HG03196 (cell line): ENCODE data around the gene KCNK15.

Experiments used
- ATAC-seq: cut with Tn5 transposase; IDR thresholded peaks from one replicate; pipeline ENCODE4 v1.9.1; 2021; ENCODE audit not compliant: unreplicated experiment

KCNK15 gene

DNA sequence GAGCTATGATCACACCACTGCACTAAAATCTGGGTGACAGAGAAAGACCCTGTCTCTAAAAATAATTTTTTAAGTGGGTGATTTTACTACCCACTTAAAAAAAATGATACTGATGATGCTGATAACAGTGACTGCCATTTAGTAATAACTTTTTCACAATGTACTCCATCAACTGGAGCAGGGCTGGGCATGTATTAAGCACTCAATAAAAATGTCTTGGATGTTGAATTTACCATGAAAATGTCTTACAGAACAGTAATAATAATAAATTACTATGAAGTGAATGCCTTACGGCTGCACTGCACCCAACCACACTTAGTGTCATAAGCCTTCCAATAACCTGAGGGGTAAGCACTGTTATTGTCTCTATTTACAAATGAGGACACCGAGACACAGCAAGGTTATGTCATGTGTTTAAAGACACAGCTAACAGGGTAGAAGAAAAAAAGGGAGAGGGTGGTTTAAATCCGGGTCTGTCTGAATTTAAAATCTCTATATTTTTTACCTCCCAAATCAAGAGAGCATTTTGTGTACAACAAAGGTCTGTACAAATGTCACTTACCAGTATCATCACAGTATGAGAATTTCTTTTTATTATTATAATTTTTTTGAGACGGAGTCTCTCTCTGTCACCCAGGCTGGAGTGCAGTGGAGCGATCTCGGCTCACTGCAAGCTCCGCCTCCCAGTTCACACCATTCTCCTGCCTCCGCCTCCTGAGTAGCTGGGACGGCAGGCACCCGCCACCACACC is 43.2 kb downstream of the KCNK15 start:
- ATAC-seq, result no peak

DNA sequence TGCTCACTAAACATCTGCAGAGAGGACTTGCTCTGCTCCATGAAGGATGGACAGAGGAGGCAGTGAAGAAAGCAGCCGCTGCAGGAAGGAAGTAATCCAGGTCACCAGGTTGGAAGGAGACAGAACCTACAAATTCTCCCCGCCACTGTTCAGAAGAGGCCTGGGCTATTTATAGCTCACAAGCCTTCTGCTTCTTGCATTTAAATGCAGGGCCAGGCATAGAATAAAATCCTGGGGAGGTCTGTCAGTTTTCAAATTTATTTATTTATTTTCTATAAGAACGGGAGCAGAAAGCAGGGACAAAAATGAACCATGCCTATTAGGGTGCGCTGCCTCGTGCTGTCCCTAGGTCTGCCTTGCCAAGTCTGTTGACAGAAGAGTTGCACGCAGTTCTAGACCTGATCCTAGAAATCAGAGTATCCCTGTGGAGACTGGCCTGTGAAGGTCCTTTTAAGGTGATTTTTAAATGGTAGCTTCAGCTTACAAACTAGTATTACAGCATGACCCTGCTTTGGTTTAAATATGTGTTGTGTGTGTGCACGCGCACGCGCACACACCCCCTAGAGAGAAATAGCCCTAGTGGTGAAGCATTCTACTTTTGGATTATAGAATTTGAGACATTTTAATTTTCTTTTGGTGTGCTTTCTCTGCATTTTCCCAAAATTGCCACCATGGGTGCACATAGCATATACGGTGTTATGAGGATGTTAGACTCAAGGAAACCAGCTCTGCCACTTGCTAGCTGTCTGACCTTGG is 45.2 kb downstream of the KCNK15 start:
- ATAC-seq, result no peak

DNA sequence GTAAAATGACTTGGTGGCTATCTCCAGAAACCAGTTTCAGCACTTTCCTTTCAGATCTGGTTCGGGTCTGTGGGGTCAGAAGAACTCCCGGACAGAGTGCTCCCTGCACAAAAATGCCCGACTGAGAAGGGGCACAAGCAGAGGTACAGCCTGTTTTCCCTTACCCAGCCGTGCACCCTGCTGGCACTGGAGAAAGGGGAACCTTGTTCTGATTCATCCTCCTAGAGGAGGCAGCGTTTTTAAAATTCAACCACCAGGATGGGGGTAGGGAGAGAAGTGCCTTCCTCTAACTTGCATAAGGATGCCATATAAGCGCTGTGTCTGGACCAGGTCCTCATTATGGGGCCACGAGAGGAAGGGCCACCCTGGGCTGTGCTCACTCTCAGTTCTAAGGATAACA is 47.1 kb downstream of the KCNK15 start:
- no peak for ATAC-seq

DNA sequence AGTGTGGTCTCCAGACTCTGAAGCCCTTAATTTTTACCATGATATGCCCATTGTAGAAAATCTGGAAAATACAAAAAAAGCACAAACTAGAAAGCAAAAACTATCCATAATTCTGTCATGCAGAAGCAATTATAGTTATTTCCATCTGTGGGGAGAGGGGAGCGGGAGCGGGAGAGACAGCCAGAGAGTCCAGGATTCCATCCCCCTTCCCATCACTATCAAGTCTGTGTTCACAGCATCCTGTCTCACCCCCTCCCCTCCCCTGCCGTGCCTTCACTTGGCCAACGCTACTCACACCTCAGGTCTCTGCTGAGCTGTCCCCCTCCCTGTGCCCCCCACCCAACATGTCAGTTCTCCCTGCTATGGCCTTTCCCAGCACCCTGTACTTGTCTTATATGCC is 50.2 kb downstream of the KCNK15 start:
- no peak for ATAC-seq

DNA sequence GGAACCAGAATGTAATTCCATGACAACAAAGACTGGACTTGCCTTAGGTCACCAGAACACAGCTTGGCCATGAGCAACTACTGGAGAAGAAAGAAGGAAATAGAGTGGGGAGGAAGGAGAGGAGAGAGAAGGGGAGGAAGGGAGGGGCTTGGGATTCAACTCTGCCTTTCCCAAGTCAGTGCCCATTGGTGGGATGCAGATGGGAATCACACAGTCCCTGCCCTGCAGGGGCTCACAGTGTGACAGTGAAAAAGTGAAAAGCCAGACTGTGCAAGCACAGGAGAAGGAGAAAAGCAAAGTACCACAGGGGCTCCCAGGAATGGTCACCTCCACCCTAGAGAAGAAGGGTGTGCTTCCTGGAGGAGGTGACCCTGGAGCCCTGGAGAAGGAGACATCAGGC is 50.6 kb downstream of the KCNK15 start:
- ATAC-seq, result no peak

DNA sequence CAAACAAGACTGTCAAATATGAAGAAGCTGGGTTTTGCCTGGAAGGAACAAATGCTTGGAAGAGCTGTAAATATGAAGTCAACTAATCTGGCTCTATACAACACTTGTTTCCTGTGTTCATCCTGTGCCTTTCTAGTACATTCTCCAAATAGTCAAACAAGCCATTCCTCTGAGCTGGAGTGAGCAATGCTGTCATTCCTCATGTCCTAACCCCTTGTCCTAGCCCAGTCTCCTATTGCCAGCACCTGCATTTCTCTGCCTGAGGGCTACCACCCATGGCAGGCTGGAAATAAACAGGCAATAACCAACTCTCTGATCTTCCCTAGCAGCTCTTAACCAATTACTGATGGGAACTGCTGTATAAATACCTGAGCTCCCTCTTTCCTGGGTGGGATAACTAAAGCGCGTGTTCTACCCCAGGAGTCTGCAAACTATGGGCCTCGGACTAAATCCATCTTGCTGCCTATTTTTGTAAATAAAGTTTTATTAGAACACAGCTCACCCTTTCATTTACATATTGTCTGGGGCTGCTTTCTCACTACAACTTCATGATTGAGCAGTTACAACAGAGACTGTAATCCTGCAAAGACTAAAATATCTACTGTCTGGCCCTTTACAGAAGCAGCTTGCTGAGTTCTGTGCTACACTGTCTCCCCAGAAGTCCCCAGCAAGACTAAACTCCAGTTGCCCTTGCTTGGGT is 51.2 kb downstream of the KCNK15 start:
- no peak for ATAC-seq

DNA sequence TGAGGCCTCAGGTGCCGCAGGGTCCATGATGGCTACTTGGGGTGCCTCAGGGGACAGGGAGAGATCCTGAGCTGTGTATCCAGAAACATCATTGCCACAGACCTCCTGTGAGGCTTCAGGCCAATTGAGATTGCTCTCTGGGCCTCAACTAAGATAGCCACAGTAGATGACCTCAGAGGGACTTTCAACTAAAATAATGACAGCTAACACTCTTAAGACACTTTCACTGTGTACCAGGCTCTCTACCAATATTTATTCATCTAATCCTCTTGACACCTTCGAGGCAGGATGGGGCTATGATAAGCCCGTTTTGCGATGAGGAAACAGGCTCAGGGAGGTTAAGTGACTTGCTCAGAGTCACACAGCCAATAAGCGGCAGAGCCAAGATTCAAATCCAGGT is 54.0 kb downstream of the KCNK15 start:
- no peak for ATAC-seq

DNA sequence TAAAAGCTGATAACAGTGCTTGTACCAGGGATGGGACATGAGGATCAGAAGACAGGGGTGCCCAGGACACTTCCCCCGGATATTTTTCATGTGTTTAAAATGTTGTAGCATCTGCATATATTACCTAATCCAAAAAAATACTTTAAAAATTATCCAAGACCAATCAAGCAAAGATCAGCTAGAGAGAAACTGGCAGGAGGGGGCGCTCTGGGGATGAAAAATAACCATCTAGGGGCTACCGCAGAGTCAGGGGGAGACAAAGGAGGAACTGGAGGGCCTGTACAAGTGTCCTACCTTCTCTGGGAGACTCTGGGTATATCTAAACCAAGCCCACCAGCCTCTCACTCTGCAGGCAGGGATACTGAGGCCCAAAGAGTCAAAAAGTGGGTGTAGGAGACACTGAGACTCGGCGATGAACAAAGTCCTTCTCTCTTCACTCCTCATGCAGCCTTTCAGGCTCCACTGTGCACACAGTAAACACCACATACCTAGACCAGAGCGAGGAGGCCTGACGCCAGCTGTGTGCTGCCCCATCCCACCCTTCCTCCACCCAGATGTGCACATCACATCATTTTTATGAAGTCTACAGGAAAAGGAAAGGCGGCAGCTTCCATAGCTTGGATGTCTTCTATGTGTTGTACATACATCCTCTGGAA is 54.9 kb downstream of the KCNK15 start:
- ATAC-seq, result no peak
